IPS-18a (cell line): Measurements from ENCODE around the gene FAM240A.

ENCODE experiments used
- H3K27ac ChIP-seq: one replicate; pipeline ENCODE4 v1.5.1; 2013; ENCODE audit warnings: low read length
- H3K27me3 ChIP-seq: one replicate; pipeline ENCODE4 v1.6.1; 2013; ENCODE audit warnings: mild to moderate bottlenecking, low read length; ENCODE audit not compliant: control insufficient read depth, insufficient read depth
- H3K36me3 ChIP-seq: one replicate; pipeline ENCODE4 v1.6.1; 2013; ENCODE audit warnings: low read depth, low read length; ENCODE audit not compliant: control insufficient read depth
- H3K4me1 ChIP-seq: one replicate; pipeline ENCODE4 v1.6.1; 2013; ENCODE audit warnings: low read depth, low read length; ENCODE audit not compliant: control insufficient read depth
- H3K4me3 ChIP-seq: one replicate; pipeline ENCODE4 v1.5.1; 2013; ENCODE audit warnings: low read length
- H3K9ac ChIP-seq: one replicate; pipeline ENCODE4 v1.6.1; 2013; ENCODE audit warnings: mild to moderate bottlenecking, low read length, moderate library complexity
- H3K9me3 ChIP-seq: one replicate; pipeline ENCODE4 v1.6.1; 2013; ENCODE audit warnings: low read depth, low read length; ENCODE audit not compliant: control insufficient read depth

Gene FAM240A

DNA sequence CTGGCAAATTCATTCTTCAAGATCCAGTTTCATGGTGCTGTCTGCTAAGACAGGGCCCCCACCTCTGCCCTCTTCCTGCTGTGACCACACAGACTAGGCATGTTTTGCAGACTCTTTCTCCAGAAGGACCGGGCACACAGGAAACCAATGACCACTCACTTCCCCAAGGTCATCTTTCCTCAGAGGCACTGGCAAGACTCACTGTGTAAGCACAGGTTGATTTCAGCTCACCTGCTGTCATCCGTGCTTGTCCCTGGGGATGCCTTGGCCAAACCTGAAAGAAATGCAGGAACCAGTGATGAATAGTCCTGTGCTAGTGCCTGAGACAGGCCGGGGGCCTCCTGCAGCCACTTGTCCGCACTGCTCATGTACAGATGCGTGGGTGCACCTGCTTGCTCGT is 47.7 kb downstream of the FAM240A start:
- no peak overlapping the region for H3K27ac ChIP-seq
- H3K4me1 ChIP-seq, result peaks cover 46% of the 10 kb centered on the region
- no peaks in the 10 kb centered on the region for H3K36me3 ChIP-seq
- H3K4me3 ChIP-seq, result no peak overlapping the region
- H3K9ac ChIP-seq, result no peak overlapping the region
- no peaks in the 10 kb centered on the region for H3K9me3 ChIP-seq
- H3K27me3 ChIP-seq, result no peaks in the 10 kb centered on the region

DNA sequence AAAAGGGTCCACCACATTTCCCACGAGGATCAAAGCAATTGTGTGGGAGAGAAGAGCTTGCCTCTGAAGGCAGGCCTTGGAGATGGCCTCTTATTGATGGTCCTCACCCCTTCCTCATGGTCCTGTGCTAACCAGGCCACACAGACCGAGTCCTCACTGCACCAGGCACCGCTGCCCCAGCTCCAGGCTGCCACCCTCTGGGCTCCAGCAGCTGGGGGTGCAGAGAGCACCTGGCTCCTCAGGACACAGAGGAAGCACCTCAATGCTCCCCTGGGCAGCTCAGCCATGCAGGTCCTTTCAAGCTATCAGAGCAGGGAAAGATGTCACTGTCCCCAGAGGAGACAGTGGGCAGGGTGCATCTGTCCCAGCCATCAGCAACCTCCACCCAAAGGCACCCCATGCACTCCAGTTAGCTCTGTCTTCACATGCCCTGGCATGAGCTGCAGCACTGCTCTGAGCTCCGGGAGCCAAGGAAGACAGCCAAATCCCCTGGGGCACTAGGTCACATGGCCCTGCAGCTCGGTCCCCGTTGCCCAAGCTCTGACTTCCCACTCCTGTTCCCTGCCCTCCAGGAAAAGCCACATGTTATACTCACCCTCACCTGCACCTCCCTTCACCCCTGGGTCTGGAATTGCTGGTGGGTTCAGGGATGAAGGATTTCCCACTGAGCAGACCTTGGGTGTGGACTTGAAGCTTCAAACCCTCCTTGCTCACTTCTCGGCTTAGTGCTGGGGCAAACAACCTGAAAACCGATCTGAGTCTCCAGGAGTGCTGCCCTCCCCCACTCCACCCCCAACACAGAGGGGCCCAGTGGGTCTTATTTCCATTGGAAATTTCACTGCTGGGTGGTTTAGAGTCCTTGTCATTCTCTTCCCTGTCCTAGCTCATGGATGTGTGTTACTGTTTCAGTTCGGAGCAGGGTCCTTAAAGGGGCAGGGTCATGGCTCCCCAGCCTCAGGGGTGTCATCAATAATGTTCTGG is 48.5 kb downstream of the FAM240A start:
- no peaks in the 10 kb centered on the region for H3K27me3 ChIP-seq
- no peak overlapping the region for H3K9ac ChIP-seq
- no peak overlapping the region for H3K4me3 ChIP-seq
- H3K27ac ChIP-seq, result no peak overlapping the region
- no peaks in the 10 kb centered on the region for H3K9me3 ChIP-seq
- H3K4me1 ChIP-seq, result peaks cover 46% of the 10 kb centered on the region
- no peaks in the 10 kb centered on the region for H3K36me3 ChIP-seq

- Histone ChIP-seq H3K27ac (no peak overlapping the region), H3K27me3 (no peaks in the 10 kb centered on the region), H3K36me3 (no peaks in the 10 kb centered on the region), H3K9me3 (no peaks in the 10 kb centered on the region), H3K4me3 (no peak overlapping the region), H3K9ac (no peak overlapping the region), H3K4me1 (peaks cover 38% of the 10 kb centered on the region)
Observed at GRCh38 chr3:46661776-46662766, 49.7 kb downstream of the FAM240A start.

DNA sequence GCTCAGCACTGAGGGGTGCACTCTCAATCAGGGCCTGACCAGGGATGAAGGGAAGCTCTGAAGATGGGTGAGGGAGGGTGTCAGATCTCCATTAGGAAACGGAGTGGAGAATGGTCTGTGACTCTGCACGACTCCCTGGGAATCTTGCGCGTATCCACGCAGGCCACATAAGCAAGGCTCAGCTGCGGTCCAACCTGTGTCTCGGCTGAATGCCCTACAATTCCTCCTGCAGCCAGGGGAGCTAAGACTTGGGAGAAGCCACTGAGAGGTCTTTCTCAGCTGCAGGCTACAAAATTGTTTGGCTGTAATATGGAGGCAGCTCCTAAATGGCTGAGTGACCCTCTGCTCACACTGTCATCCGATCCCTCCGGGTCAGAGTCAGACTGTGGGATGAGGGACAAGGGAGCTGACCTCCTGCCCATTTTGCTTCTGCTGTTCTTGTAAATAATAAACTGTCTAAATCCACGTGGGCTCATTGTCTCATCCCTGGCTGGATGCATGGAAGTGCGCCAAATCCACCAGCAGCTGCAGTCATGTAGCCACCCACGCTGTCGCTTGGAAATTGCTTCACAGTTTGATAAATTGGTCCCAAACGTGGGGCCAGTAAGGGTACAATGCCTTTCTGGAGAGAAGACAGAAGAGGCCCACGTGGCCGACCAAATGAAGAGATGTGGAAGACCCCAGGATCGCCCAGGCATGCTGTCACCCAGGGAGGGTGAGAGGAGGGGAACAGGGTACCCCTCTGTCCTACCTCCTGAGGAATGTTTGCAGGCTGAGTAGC is 50.6 kb downstream of the FAM240A start:
- no peaks in the 10 kb centered on the region for H3K27me3 ChIP-seq
- H3K9me3 ChIP-seq, result no peaks in the 10 kb centered on the region
- H3K4me1 ChIP-seq, result peaks cover 35% of the 10 kb centered on the region
- H3K4me3 ChIP-seq, result no peak overlapping the region
- H3K36me3 ChIP-seq, result no peaks in the 10 kb centered on the region
- H3K9ac ChIP-seq, result no peak overlapping the region
- H3K27ac ChIP-seq, result no peak overlapping the region

- Histone ChIP-seq H3K4me3 (no peak overlapping the region), H3K9me3 (no peaks in the 10 kb centered on the region), H3K9ac (no peak overlapping the region), H3K27me3 (no peaks in the 10 kb centered on the region), H3K36me3 (no peaks in the 10 kb centered on the region), H3K4me1 (peaks cover 35% of the 10 kb centered on the region), H3K27ac (no peak overlapping the region)
Observed at GRCh38 chr3:46663591-46664135, 51.3 kb downstream of the FAM240A start.

DNA sequence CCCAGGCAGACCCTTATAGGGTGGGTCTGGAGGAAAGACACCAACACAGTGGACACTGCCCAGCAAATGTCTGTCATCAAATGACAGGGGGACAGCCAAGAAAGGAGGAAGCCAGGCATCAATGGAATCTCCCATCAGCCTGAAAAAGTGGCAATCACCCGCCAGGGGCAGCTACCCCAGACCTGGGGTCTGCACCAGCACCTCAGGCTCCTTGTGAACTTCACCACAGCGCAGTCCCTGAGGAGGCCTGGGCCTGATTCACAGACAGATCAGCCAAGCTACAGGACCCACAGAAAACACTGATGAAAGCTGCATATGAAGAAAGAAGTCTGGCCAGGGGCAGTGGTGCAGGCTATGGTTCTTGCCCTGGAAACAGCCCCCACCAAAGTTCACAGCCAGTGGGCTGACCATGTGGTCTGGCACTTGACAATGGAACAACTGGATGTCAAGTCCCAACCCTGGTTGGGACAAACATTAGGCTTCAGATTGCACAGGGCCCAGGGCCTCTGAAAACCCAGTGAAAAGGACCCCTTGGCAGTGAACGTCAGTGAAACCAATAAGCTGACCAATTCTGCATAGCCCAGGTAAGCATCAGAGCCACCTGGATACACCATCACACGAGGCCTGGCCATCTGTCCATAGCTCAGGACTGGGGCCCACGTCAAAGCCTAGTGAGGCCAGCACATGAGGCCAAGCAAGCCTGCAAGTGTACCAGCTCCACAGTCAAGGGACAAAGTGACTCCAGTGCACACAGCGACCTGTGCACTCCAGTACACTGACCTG is 52.1 kb downstream of the FAM240A start:
- H3K9me3 ChIP-seq, result no peaks in the 10 kb centered on the region
- H3K4me3 ChIP-seq, result no peak overlapping the region
- no peak overlapping the region for H3K27ac ChIP-seq
- H3K27me3 ChIP-seq, result no peaks in the 10 kb centered on the region
- no peak overlapping the region for H3K9ac ChIP-seq
- peaks cover 29% of the 10 kb centered on the region for H3K4me1 ChIP-seq
- no peaks in the 10 kb centered on the region for H3K36me3 ChIP-seq

- no peaks in the 10 kb centered on the region for H3K9me3 ChIP-seq
- no peaks in the 10 kb centered on the region for H3K36me3 ChIP-seq
- H3K27ac ChIP-seq, result no peak overlapping the region
- no peaks in the 10 kb centered on the region for H3K27me3 ChIP-seq
- no peak overlapping the region for H3K9ac ChIP-seq
- no peak overlapping the region for H3K4me3 ChIP-seq
- peaks cover 22% of the 10 kb centered on the region for H3K4me1 ChIP-seq
Observed at GRCh38 chr3:46664971-46665762, 52.8 kb downstream of the FAM240A start.

- H3K27me3 ChIP-seq, result no peaks in the 10 kb centered on the region
- H3K36me3 ChIP-seq, result no peaks in the 10 kb centered on the region
- no peak overlapping the region for H3K27ac ChIP-seq
- no peak overlapping the region for H3K4me3 ChIP-seq
- H3K4me1 ChIP-seq, result peaks cover 18% of the 10 kb centered on the region
- H3K9ac ChIP-seq, result no peak overlapping the region
- H3K9me3 ChIP-seq, result no peaks in the 10 kb centered on the region
Observed at GRCh38 chr3:46665763-46666452, 53.6 kb downstream of the FAM240A start.

GRCh38 chr3:46666453-46666845 is 54.1 kb downstream of the FAM240A start:
- Histone ChIP-seq H3K9me3 (no peaks in the 10 kb centered on the region), H3K4me1 (peaks cover 13% of the 10 kb centered on the region), H3K4me3 (no peak overlapping the region), H3K36me3 (no peaks in the 10 kb centered on the region), H3K9ac (no peak overlapping the region), H3K27me3 (no peaks in the 10 kb centered on the region), H3K27ac (no peak overlapping the region)
